ENCODE results near the gene APBA3.

Gene APBA3

GRCh38 chr19:3788996-3789778 is 27.7 kb upstream of the APBA3 start:
- DNase-seq (ENCODE audit: low read depth in 2 of 3, low spot score in 1 of 3): no peak

- DNase-seq (ENCODE audit: low read depth in 2 of 3, low spot score in 1 of 3): peak in 1 of 3 donors; percentile 10
Measured at GRCh38 chr19:3785938-3786824, 24.7 kb upstream of the APBA3 start, which contains the start of gene MATK. Gene MATK (minus strand): TSS chr19:3786381. CDS start chr19:3785135, 1,246 bp downstream.

DNA sequence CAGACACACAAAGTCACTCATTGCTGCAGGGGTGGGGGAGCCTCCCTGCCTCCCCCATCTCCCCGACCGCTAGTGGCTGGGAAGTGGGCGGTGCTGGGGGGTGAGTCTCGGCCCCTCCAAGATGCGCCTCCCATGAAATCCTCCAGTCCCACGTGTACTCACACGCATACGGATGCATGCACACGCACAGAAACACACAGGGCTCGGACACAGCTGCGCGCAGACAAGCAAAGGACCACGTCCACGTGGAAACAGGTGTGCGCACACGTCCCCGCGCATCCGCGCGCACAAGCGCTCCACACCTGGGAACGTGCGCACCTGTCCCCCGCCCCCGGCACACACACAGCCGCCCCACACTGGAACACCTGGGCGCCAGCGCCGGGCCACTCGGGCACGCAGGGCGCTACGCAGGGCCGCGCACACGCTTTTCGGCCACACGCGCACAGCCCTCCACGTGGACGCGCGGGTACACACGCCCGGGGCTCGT is 24.0 kb upstream of the APBA3 start:
- no peak for DNase-seq (ENCODE audit: low read depth in 2 of 3, low spot score in 1 of 3)

- no peak for DNase-seq (ENCODE audit: low read depth in 2 of 3, low spot score in 1 of 3)
Measured at GRCh38 chr19:3784607-3785450, 23.3 kb upstream of the APBA3 start.

DNA sequence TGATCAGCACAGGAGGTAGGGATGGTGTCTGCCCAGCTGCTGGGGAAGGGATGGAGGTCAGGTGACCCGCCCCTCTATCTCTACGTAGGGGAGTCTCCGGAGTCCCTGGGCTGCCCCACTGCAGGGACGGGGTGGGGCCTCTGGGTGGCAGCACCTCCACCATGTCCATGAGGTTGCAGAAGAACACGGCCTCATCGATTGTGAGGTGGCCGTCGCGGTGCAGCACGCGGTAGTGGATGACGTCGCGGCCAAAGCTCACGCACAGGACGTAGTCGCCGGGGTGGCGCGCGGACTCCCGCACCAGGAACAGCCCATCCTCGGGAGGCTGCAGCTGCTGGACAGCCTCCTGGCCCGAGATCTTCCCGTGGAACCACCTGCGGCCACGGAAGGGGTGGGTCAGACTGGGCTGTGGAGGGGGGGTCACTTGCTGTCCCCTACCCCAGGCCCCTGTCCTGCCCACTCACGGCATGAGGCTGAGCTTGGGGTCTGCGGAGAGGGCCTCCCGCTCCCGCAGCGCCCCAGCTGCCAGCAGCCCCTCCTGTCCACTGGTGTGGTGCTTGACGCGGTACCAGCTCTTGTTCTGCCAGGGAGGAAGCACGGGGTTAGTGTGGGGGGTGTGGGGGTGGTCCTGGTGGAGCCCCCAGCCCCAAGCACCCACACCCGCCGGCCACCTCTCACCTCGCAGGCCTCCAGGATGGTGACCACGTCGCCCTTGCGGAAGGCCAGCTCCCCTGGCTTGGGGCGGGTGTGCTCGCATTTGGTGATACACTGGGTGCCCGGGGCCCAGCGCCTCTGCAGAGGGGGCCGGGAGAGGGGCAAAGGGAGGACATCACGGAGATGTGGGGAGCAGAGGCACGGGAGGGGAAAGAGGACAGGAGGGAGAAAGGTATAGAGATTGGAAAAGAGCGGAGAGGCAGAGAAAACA is 22.4 kb upstream of the APBA3 start:
- DNase-seq (ENCODE audit: low read depth in 2 of 3, low spot score in 1 of 3): peak in 2 of 3 donors; percentile 33 to 43

- no peak for DNase-seq (ENCODE audit: low read depth in 2 of 3, low spot score in 1 of 3)
Measured at GRCh38 chr19:3782903-3783302, 21.4 kb upstream of the APBA3 start.

- no peak for DNase-seq (ENCODE audit: low read depth in 2 of 3, low spot score in 1 of 3)
Measured at GRCh38 chr19:3782330-3782729, 20.8 kb upstream of the APBA3 start.

GRCh38 chr19:3781603-3782002 is 20.1 kb upstream of the APBA3 start:
- DNase-seq (ENCODE audit: low read depth in 2 of 3, low spot score in 1 of 3): no peak

- DNase-seq (ENCODE audit: low read depth in 2 of 3, low spot score in 1 of 3): no peak
Measured at GRCh38 chr19:3780786-3781304, 19.4 kb upstream of the APBA3 start.

- no peak for DNase-seq (ENCODE audit: low read depth in 2 of 3, low spot score in 1 of 3)
Measured at GRCh38 chr19:3778899-3779723, 17.6 kb upstream of the APBA3 start.

DNA sequence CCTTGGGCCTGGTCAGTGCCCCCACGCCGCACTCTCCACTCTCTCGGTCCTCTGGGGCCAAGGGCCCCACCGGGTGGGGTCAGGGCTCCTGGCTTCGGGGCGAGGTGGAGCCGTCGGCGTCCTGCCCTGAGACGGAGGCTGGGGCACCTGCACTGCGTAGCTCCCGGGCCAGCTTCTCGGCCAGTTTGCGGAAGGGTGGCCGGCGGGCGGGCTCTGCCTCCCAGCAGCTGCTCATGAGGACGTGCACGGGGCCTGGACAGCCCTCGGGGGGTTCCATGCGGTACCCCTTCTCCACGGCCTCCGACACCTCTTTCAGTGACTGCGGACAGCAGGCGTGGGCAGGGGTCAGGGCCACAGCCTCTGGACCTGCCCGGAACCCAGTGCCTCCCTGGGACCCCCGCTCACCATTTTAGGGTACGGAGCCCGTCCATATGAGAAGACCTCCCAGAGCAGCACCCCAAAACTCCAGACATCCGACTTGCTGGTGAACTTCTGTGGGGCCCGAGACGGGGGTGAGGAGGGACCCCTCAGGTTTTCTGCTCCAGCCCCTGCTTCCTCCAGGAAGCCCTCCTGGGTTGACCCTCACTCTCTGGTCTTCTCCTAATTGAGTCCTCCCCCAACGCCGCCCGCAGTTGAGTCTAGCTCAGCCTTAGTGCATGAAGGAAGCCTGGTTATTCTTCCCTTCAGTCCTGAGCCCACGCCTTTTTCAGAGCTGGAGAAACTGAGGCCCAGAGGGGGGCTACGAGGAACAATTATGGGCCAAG is 16.8 kb upstream of the APBA3 start:
- DNase-seq (ENCODE audit: low read depth in 2 of 3, low spot score in 1 of 3): no peak

DNA sequence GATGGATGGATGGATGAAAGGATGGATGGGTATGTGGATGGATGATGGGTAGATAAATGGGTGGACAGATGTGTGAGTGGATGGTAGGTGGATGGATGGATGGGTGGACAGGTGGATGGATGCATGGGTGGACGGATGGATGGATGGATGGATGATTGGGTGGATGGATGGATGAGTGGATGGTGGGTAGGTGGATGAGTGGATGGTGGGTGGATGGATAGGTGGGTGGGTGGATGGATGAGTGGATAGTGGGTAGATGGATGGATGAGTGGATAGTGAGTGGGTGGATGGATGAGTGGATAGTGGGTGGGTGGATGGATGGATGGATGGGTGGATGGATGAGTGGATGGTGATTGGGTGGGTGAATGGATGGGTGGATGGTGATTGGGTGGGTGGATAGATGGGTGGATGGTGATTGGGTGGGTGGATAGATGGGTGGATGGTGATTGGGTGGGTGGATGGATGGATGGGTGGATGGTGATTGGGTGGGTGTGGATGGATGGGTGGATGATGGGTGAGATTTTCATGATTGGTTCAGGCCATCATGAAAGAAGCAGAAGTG is 15.1 kb upstream of the APBA3 start:
- no peak for DNase-seq (ENCODE audit: low read depth in 2 of 3, low spot score in 1 of 3)

GRCh38 chr19:3775831-3776230 is 14.3 kb upstream of the APBA3 start:
- no peak for DNase-seq (ENCODE audit: low read depth in 2 of 3, low spot score in 1 of 3)

DNA sequence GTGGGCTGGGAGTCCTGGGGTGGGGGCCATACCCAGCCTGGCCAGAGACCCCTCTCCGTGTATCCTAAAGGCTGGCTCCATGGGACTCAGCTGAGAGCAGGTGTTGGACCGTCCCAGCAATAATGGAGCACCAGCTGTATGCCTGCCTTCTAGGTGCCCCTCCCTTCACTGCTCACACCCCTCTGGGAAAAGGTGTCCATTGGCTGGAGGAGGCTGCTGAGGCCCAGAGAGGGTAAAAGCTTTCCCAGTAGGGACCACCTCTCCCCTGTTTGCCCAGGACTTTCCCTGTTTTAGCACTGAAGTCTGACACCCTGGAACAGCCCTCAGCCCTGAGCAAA is 13.9 kb upstream of the APBA3 start:
- no peak for DNase-seq (ENCODE audit: low read depth in 2 of 3, low spot score in 1 of 3)

GRCh38 chr19:3774621-3775373 is 13.3 kb upstream of the APBA3 start:
- no peak for DNase-seq (ENCODE audit: low read depth in 2 of 3, low spot score in 1 of 3)

DNA sequence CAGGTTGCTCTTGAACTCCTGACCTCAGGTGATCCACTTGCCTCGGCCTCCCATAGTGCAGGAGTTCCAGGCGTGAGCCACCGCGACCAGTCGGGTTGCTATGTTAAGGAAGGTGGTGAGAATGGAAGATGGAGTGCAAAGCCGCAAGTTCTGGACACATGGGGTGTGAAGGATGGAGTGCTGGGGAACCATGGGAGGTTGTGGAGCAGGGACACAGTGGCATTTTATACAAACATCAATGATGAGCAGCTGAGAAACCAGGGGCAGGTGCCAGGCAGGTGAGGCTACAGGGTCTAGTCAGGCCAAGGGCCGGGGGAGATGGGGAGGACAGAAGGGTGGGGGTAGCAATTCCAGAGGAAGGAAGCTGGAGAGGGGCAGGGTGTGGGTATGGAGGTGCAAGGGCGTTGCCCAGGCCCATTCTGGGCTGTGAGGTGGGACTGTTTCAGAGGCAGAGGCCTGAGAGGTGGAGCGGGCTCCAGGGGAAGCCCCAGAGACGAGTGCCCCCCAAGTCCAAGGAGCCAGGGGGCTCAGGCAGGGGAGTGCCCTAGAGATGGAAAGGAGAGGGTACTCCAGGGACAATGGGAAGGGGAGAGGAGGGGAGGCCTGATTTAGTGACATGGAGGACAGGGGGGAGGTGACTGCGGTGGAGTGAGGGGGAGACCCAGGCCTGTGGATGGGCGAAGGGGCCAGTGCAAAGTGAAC is 12.5 kb upstream of the APBA3 start:
- no peak for DNase-seq (ENCODE audit: low read depth in 2 of 3, low spot score in 1 of 3)

All from stimulated activated CD4-positive, alpha-beta T cell treated with anti-CD3 and anti-CD28 coated beads, Interleukin-12 subunit alpha, Interleukin-12 subunit beta, amount 100 ng/mL, for 48 hours (primary cell).